GM12878 (cell line): ENCODE measurements around the gene SSNA1. TPM values are rescaled to one million over a fixed set of nuclear protein-coding genes. Genes with fewer than 3 reads are reported as not detected.

Experiments used
- ATAC-seq: fragments of 200-7000 bp; cut with Tn5 transposase; 3 replicates; pipeline ENCODE4 v1.9.1; 2020; ENCODE audit warnings: mild to moderate bottlenecking, moderate library complexity
- BruUV-seq: library from RNA; stranded (reverse); fragments of 400-500 nt; replicated peaks from 2 replicates; lab custom pipeline; 2021; lab: Mats Ljungman, UMichigan
- CTCF ChIA-PET: fragments of 300-600 bp; sonication (Branson Sonifier 250); formaldehyde crosslinking; extraction: SDS; loops from one replicate; lab custom pipeline; 2021; ENCODE audit warnings: inconsistent platforms; lab: Yijun Ruan, JAX
- POLR2A ChIA-PET: fragments of 350-600 bp; formaldehyde crosslinking; extraction: SDS; loops from one replicate; lab custom pipeline; 2021; ENCODE audit warnings: inconsistent platforms; lab: Charles Lee
- RAD21 ChIA-PET: fragments of 300-600 bp; sonication (Branson Sonifier 250); formaldehyde crosslinking; loops from one replicate; lab custom pipeline; 2023; ENCODE audit warnings: antibody characterized with exemption; ENCODE audit not compliant: unreplicated experiment; lab: Charles Lee
- SMC1A ChIA-PET: fragments of 300-600 bp; sonication (Branson Sonifier 250); formaldehyde crosslinking; loops from one replicate; lab custom pipeline; 2023; ENCODE audit not compliant: unreplicated experiment, uncharacterized antibody; lab: Charles Lee
- DNase-seq: peaks from one replicate; pipeline ENCODE4 v3.0.0-alpha.2; 2011; ENCODE audit warnings: low read depth, low spot score
- FAIRE-seq: peaks from 3 replicates; lab custom pipeline; 2011; peaks lifted over from hg19 to GRCh38; lab: Jason Lieb, UNC
- H2AFZ ChIP-seq: 2 replicates; pipeline ENCODE4 v1.6.0; 2011; ENCODE audit warnings: low read depth, low read length, control low read depth; ENCODE audit not compliant: control insufficient read depth
- H3K27ac ChIP-seq: 2 replicates; pipeline ENCODE4 v1.5.1; 2011; ENCODE audit warnings: control low read depth; ENCODE audit not compliant: control insufficient read depth, insufficient read depth
- H3K27me3 ChIP-seq, 2 experiments: replicated peaks in 1 of 2; 2 replicates each; pipeline versions ENCODE4 v1.6.0 to v1.6.1; 2011; ENCODE audit warnings: low read length in 1 of 2; ENCODE audit not compliant: control insufficient read depth in 2 of 2, insufficient read depth in 2 of 2
- H3K36me3 ChIP-seq, 2 experiments: 2 replicates each; pipeline ENCODE4 v1.5.1; 2011; ENCODE audit warnings: low read length in 1 of 2; ENCODE audit not compliant: control insufficient read depth in 2 of 2, insufficient read depth in 2 of 2
- H3K4me1 ChIP-seq: 2 replicates; pipeline ENCODE4 v1.6.1; 2011; ENCODE audit warnings: mild to moderate bottlenecking, low read length, moderate library complexity, mixed read lengths; ENCODE audit not compliant: control insufficient read depth, insufficient read depth
- H3K4me2 ChIP-seq: 2 replicates; pipeline ENCODE4 v1.6.0; 2011; ENCODE audit warnings: control low read depth; ENCODE audit not compliant: control insufficient read depth, insufficient read depth
- H3K4me3 ChIP-seq: fragments of 200-600 bp; sonication (generic); 2 replicates; pipeline ENCODE4 v1.5.1; 2016
- H3K79me2 ChIP-seq: 2 replicates; pipeline ENCODE4 v1.6.0; 2011; ENCODE audit warnings: low read length; ENCODE audit not compliant: control insufficient read depth, insufficient read depth
- H3K9ac ChIP-seq: 2 replicates; pipeline ENCODE4 v1.8.0; 2011; ENCODE audit warnings: low read length, control low read depth, mixed read lengths; ENCODE audit not compliant: control insufficient read depth, insufficient read depth
- H3K9me3 ChIP-seq: replicated peaks from 3 replicates; pipeline ENCODE4 v1.5.1; 2011; ENCODE audit warnings: mild to moderate bottlenecking, low read length; ENCODE audit not compliant: control insufficient read depth, insufficient read depth
- H4K20me1 ChIP-seq: 2 replicates; pipeline ENCODE4 v1.6.0; 2011; ENCODE audit not compliant: control insufficient read depth, insufficient read depth
- EZH2 ChIP-seq: IDR thresholded peaks from 2 replicates; pipeline ENCODE4 v1.6.1; 2012; ENCODE audit warnings: low read depth, mild to moderate bottlenecking, control low read depth, inconsistent platforms, low read length, borderline replicate concordance; ENCODE audit not compliant: control insufficient read depth
- LARP7 ChIP-seq: fragments of 450-650 bp; IDR thresholded peaks from 2 replicates; pipeline ENCODE4 v1.6.1; 2017; ENCODE audit warnings: mild to moderate bottlenecking
- MXI1 ChIP-seq: fragments of 150-350 bp; IDR thresholded peaks from 2 replicates; pipeline ENCODE4 v1.6.1; 2011; ENCODE audit warnings: low read depth, mild to moderate bottlenecking, inconsistent platforms, low read length, improper control_type of control experiment
- NRF1 ChIP-seq: conservative IDR thresholded peaks from 2 replicates; pipeline ENCODE4 v1.6.1; 2011; ENCODE audit warnings: mild to moderate bottlenecking, low read depth, low read length, improper control_type of control experiment
- POLR2AphosphoS2 ChIP-seq: IDR thresholded peaks from 2 replicates; pipeline ENCODE4 v1.6.1; 2011; ENCODE audit warnings: low read depth, mild to moderate bottlenecking, low read length, improper control_type of control experiment, moderate library complexity
- SIX5 ChIP-seq: IDR thresholded peaks from 2 replicates; pipeline ENCODE4 v1.6.1; 2011; ENCODE audit warnings: mild to moderate bottlenecking, low read depth, low read length, moderate library complexity; ENCODE audit not compliant: severe bottlenecking
- TAF1 ChIP-seq: IDR thresholded peaks from 2 replicates; pipeline ENCODE4 v1.6.1; 2011; ENCODE audit warnings: mild to moderate bottlenecking, low read depth, low read length, borderline replicate concordance
- WGBS: methylation state at CpG from one replicate; pipeline ENCODE4 v1.1.6; 2016; ENCODE audit warnings: low lambda C conversion rate; ENCODE audit not compliant: insufficient replicate concordance, insufficient coverage; ENCODE audit errors: missing lambda C conversion rate; 5-methylcytosine and 5-hydroxymethylcytosine counted together
- in situ Hi-C: fragments of 300-500 bp; cut with MboI; formaldehyde crosslinking; loops from 9 replicates; pipeline ENCODE4 v1.14.3; 2018; ENCODE audit warnings: mixed read lengths
- intact Hi-C: fragments of 100-400 bp; cut with micrococcal nuclease; formaldehyde crosslinking; loops from one replicate; pipeline ENCODE4 v1.14.2; 2022; ENCODE audit not compliant: unreplicated experiment
- polyA plus RNA-seq, 11 experiments: library from polyadenylated mRNA; depleted of rRNA in 4 of 11; unstranded in 6 of 11; stranded (reverse) in 5 of 11; fragments of >200 nt; fragmentation: Nextera tagmentation in 4 of 11; fragmentation: Illumina TruSeq in 1 of 11; extraction: Ambion mirVana in 4 of 11; extraction: Trizol in 1 of 11; gene quantifications; 1 replicate in 1 of 11; 2 replicates in 10 of 11; pipeline versions ENCODE4 v1.2.1 to v1.2.3, GENCODE V29; 2011 to 2016; ENCODE audit warnings: inconsistent platforms in 2 of 11, missing spikeins in 2 of 11, low read depth in 1 of 11
- total RNA-seq, 4 experiments: library from RNA; depleted of rRNA in 3 of 4; stranded (reverse); fragments of >200 nt in 3 of 4; fragmentation: Illumina TruSeq in 1 of 4; extraction: Trizol in 1 of 4; gene quantifications; 2 replicates each; pipeline versions ENCODE4 v1.2.1 to v1.2.3, GENCODE V29; 2013 to 2021

The SSNA1 gene
- total and polyA plus RNA-seq, 10 of the 15 experiments (the other 5 are each of a cell fraction or from before 2014, with no cell fraction given): 0.63 to 139 (median 78.0) TPM

DNA sequence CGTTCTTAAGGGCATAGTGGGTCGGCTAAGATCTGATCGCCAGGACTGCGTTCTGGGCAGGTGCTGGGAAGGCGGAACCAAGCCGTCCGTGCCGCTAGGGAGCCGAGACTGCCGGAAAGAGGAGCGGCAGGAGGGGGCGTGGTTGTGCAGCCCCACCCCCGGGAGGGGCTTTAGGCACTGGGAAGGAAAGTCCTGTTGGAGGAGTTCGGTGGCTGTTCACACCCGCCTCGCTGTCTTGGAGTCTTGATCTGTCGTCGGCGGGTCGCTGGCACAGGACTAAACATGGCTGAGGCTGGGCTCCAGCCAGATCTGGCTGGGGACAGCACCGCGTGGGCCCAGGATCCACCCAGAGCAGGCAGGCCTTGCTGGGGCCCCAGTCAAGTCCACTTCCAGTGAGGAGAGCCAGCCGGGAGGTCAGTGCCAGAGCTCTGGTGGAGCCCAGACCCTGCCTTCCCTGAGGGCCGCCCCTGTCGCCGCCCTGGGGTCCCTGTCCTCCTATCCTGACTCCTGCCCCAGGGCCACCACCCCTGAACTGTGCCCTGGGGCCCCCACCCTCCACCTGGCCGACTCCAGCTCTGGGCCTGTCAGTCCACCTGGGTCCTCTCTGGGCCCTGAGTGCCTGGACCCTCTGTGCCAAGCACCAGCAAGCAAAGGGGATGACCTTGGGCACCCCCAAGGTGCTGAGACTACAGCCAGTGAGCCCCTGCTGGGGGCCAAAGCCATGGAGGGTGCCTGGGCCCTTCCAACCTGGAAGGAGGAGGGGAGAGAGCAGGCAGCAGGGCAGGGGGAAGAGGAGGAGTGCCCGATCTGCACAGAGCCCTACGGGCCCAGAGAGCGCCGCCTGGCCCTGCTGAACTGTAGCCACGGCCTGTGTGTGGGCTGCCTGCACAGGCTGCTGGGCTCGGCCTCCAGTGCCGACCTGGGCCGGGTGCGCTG, 29.1 kb downstream of the SSNA1 start:
- Histone ChIP-seq H2AFZ (no peak overlapping the region), H3K4me3 (no peak overlapping the region), H3K27me3 (no peaks in the 10 kb centered on the region), H3K4me2 (no peak overlapping the region), H4K20me1 (no peaks in the 10 kb centered on the region), H3K9me3 (no peaks in the 10 kb centered on the region), H3K4me1 (no peaks in the 10 kb centered on the region), H3K27ac (no peak overlapping the region), H3K36me3 (peaks cover 0 to 2% of the 10 kb centered on the region in 2 experiments; a peak in 2 of 4 replicates), H3K79me2 (no peaks in the 10 kb centered on the region), H3K9ac (no peak overlapping the region)
- DNase-seq (no peak), FAIRE-seq (no peak), ATAC-seq (no peak)
- no peak for TF ChIP-seq NRF1
- no peak for TF ChIP-seq POLR2AphosphoS2
- TF ChIP-seq SIX5: no peak
- no peak for TF ChIP-seq TAF1
- no peak for TF ChIP-seq MXI1
- no peak for TF ChIP-seq LARP7
- TF ChIP-seq EZH2: no peak
- ChIA-PET SMC1A (no interaction called here), POLR2A (no interaction called here), CTCF (no interaction called here), RAD21 (no interaction called here)
- 89% methylated on average over 36 of the region's 36 CpGs for WGBS
- in situ Hi-C loops: no loop called here
- intact Hi-C loops: no loop called here
- no TSS peak for BruUV-seq
